ENCODE data around the gene SLC25A1. TPM values are rescaled to one million over a fixed set of nuclear protein-coding genes. Genes with fewer than 3 reads are reported as not detected.
A peak's percentile ranks its signal among the peaks of the same experiment; 100 is the strongest.

The SLC25A1 gene
- total RNA-seq, 1 experiment from 2014 or later = 188 TPM

- Histone ChIP-seq H3K36me3 (replicated peaks; ENCODE audit: control insufficient read depth, insufficient read depth, low read length) (peaks cover 2% of the 10 kb centered on the region; the same call in 1 of the 2 replicates), H3K4me3 (ENCODE audit: insufficient read depth, low read depth, low read length) (no peak overlapping the region), H3K27me3 (ENCODE audit: control insufficient read depth, insufficient read depth, low read length) (no peaks in the 10 kb centered on the region)
- no peak for DNase-seq
Measured at GRCh38 chr22:19197997-19198865, 19.7 kb upstream of the SLC25A1 start.

- Histone ChIP-seq H3K27me3 (ENCODE audit: control insufficient read depth, insufficient read depth, low read length) (no peaks in the 10 kb centered on the region), H3K36me3 (replicated peaks; ENCODE audit: control insufficient read depth, insufficient read depth, low read length) (peaks cover 2% of the 10 kb centered on the region; the same call in 1 of the 2 replicates), H3K4me3 (ENCODE audit: insufficient read depth, low read depth, low read length) (no peak overlapping the region)
- DNase-seq = no peak
Measured at GRCh38 chr22:19196841-19197612, 18.5 kb upstream of the SLC25A1 start.

GRCh38 chr22:19195796-19196731 is 17.5 kb upstream of the SLC25A1 start:
- Histone ChIP-seq H3K36me3 (replicated peaks; ENCODE audit: control insufficient read depth, insufficient read depth, low read length) (peaks cover 2% of the 10 kb centered on the region; the same call in 1 of the 2 replicates), H3K4me3 (ENCODE audit: insufficient read depth, low read depth, low read length) (no peak overlapping the region), H3K27me3 (ENCODE audit: control insufficient read depth, insufficient read depth, low read length) (no peaks in the 10 kb centered on the region)

GRCh38 chr22:19194766-19195536 is 16.4 kb upstream of the SLC25A1 start:
- H3K27me3 ChIP-seq (ENCODE audit: control insufficient read depth, insufficient read depth, low read length) = no peaks in the 10 kb centered on the region
- DNase-seq = no peak
- H3K36me3 ChIP-seq (replicated peaks; ENCODE audit: control insufficient read depth, insufficient read depth, low read length) = peaks cover 2% of the 10 kb centered on the region; the same call in 1 of the 2 replicates
- no peak overlapping the region for H3K4me3 ChIP-seq (ENCODE audit: insufficient read depth, low read depth, low read length)

More at GRCh38 chr22:19195796-19196731, 17.5 kb upstream of the SLC25A1 start:
- peak; percentile 34 for DNase-seq

GRCh38 chr22:19193879-19194278 is 15.3 kb upstream of the SLC25A1 start:
- H3K27me3 ChIP-seq (ENCODE audit: control insufficient read depth, insufficient read depth, low read length) = no peaks in the 10 kb centered on the region
- DNase-seq = no peak
- H3K4me3 ChIP-seq (ENCODE audit: insufficient read depth, low read depth, low read length) = no peak overlapping the region
- no peaks in the 10 kb centered on the region; the same call in 1 of the 2 replicates for H3K36me3 ChIP-seq (replicated peaks; ENCODE audit: control insufficient read depth, insufficient read depth, low read length)

GRCh38 chr22:19187716-19188563 is 9.4 kb upstream of the SLC25A1 start:
- H3K4me3 ChIP-seq (ENCODE audit: insufficient read depth, low read depth, low read length) = no peak overlapping the region
- DNase-seq = no peak
- H3K36me3 ChIP-seq (replicated peaks; ENCODE audit: control insufficient read depth, insufficient read depth, low read length) = no peaks in the 10 kb centered on the region; the same call in 1 of the 2 replicates
- H3K27me3 ChIP-seq (ENCODE audit: control insufficient read depth, insufficient read depth, low read length) = no peaks in the 10 kb centered on the region

- Histone ChIP-seq H3K27me3 (ENCODE audit: control insufficient read depth, insufficient read depth, low read length) (no peaks in the 10 kb centered on the region), H3K36me3 (replicated peaks; ENCODE audit: control insufficient read depth, insufficient read depth, low read length) (no peaks in the 10 kb centered on the region; the same call in 1 of the 2 replicates), H3K4me3 (ENCODE audit: insufficient read depth, low read depth, low read length) (no peak overlapping the region)
- no peak for DNase-seq
Measured at GRCh38 chr22:19184276-19184997, 5.9 kb upstream of the SLC25A1 start.

GRCh38 chr22:19183216-19183615 is 4.7 kb upstream of the SLC25A1 start:
- Histone ChIP-seq H3K36me3 (replicated peaks; ENCODE audit: control insufficient read depth, insufficient read depth, low read length) (no peaks in the 10 kb centered on the region; the same call in 1 of the 2 replicates), H3K4me3 (ENCODE audit: insufficient read depth, low read depth, low read length) (no peak overlapping the region), H3K27me3 (ENCODE audit: control insufficient read depth, insufficient read depth, low read length) (no peaks in the 10 kb centered on the region)
- no peak for DNase-seq

- no peaks in the 10 kb centered on the region for H3K27me3 ChIP-seq (ENCODE audit: control insufficient read depth, insufficient read depth, low read length)
- DNase-seq = no peak
- no peak overlapping the region for H3K4me3 ChIP-seq (ENCODE audit: insufficient read depth, low read depth, low read length)
- no peaks in the 10 kb centered on the region; the same call in 1 of the 2 replicates for H3K36me3 ChIP-seq (replicated peaks; ENCODE audit: control insufficient read depth, insufficient read depth, low read length)
Measured at GRCh38 chr22:19182472-19183157, 4.1 kb upstream of the SLC25A1 start.

GRCh38 chr22:19181786-19182471 is 3.4 kb upstream of the SLC25A1 start:
- Histone ChIP-seq H3K36me3 (replicated peaks; ENCODE audit: control insufficient read depth, insufficient read depth, low read length) (peaks cover under 1% of the 10 kb centered on the region), H3K27me3 (ENCODE audit: control insufficient read depth, insufficient read depth, low read length) (no peaks in the 10 kb centered on the region), H3K4me3 (ENCODE audit: insufficient read depth, low read depth, low read length) (no peak overlapping the region)
- no peak for DNase-seq

GRCh38 chr22:19180740-19181410 is 2.3 kb upstream of the SLC25A1 start:
- H3K27me3 ChIP-seq (ENCODE audit: control insufficient read depth, insufficient read depth, low read length) = no peaks in the 10 kb centered on the region
- peaks cover 2% of the 10 kb centered on the region for H3K36me3 ChIP-seq (replicated peaks; ENCODE audit: control insufficient read depth, insufficient read depth, low read length)
- H3K4me3 ChIP-seq (ENCODE audit: insufficient read depth, low read depth, low read length) = no peak overlapping the region
- DNase-seq = no peak
